Mesangial cell (primary cell): ENCODE measurements around the gene CEACAM5. TPM values are rescaled to one million over a fixed set of nuclear protein-coding genes. Genes with fewer than 3 reads are reported as not detected.

Experiments
- total RNA-seq: library from RNA; depleted of rRNA; stranded (reverse); fragments of >200 nt; gene quantifications from 2 replicates; pipeline ENCODE4 v1.2.3, GENCODE V29; 2015

CEACAM5 gene
- not detected in 2 replicates for total RNA-seq

GRCh38 chr19:41708481-41708880 is at the start of gene CEACAM5:
CEACAM5 (plus strand) TSS chr19:41708626; CDS start chr19:41708732, 106 bp downstream.

DNA sequence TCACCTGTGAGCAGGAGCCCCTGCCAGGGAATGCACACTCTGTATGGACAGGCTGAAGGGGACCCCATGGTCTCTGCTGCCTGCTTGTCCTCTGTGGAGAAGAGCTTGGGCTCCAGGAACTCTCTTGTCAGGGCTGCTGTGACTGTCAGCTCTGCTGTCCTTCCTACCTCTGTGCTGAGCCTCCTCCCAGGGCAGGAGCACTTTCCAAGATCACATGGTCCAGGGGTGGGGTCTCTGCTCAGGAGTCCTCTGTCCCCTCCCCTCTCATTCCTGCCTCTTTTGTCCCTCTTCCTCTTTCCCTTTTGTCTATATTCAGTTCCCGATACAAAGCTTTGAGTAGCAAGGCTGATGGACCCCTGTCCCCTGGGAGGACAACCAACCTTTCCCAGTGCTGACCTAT is 20.3 kb upstream of the CEACAM5 start, which contains the start of gene CEACAM7:
Gene CEACAM7, minus strand, starts transcription at position 173 of the 400 bp plus-strand sequence. Its CDS starts 105 bp downstream, at position 68.

GRCh38 chr19:41755328-41755913 is 47.0 kb downstream of the CEACAM5 start, which contains the start of gene CEACAM6:
CEACAM6 (plus strand) TSS chr19:41755530; CDS start chr19:41755639, 109 bp downstream.

Other genes starting within 250 kb of the CEACAM5 start
- not detected in 2 replicates for gene CEACAM21, start 132.5 kb upstream of the CEACAM5 start, total RNA-seq
- not detected in 2 replicates for gene CEACAM4, start 81.6 kb upstream of the CEACAM5 start, total RNA-seq
- gene CEACAM7, start 20.4 kb upstream of the CEACAM5 start, total RNA-seq, result not detected in 2 replicates
- not detected in 2 replicates for gene CEACAM6, start 46.9 kb downstream of the CEACAM5 start, total RNA-seq
- not detected in 2 replicates for gene CEACAM3, start 88.0 kb downstream of the CEACAM5 start, total RNA-seq
- not detected in 2 replicates for gene LYPD4, start 136.1 kb downstream of the CEACAM5 start, total RNA-seq
- gene DMRTC2, start 136.4 kb downstream of the CEACAM5 start, total RNA-seq, result not detected in 2 replicates
- gene RPS19, start 151.6 kb downstream of the CEACAM5 start, total RNA-seq, result 2,150 and 2,952 TPM in 2 replicates
- gene CD79A, start 168.7 kb downstream of the CEACAM5 start, total RNA-seq, result 0.25 and 0.33 TPM in 2 replicates
- 49.6 and 64.0 TPM in 2 replicates for gene ARHGEF1, start 174.6 kb downstream of the CEACAM5 start, total RNA-seq
- gene ERFL, start 219.8 kb downstream of the CEACAM5 start, total RNA-seq, result not detected in 2 replicates